H9 (cell line): ENCODE results near the gene TRIM37. TPM values are rescaled to one million over a fixed set of nuclear protein-coding genes. Genes with fewer than 3 reads are reported as not detected.

Experiments used
- DNase-seq: peaks from one replicate; pipeline ENCODE4 v3.0.0-alpha.2; 2017
- H2AFZ ChIP-seq: one replicate; pipeline ENCODE4 v1.6.1; 2013; ENCODE audit warnings: mild to moderate bottlenecking, low read length, control low read depth, moderate library complexity
- H2AK5ac ChIP-seq: 2 replicates; pipeline ENCODE4 v1.6.1; 2013; ENCODE audit warnings: low read length, control low read depth, mixed read lengths; ENCODE audit not compliant: insufficient read length
- H2BK120ac ChIP-seq: one replicate; pipeline ENCODE4 v1.6.1; 2013; ENCODE audit warnings: low read depth, mild to moderate bottlenecking, low read length, control low read depth, inconsistent platforms; ENCODE audit not compliant: poor library complexity, severe bottlenecking
- H2BK12ac ChIP-seq: 2 replicates; pipeline ENCODE4 v1.6.1; 2013; ENCODE audit warnings: low read length, control low read depth, mixed read lengths, low read depth; ENCODE audit not compliant: insufficient read length
- H2BK15ac ChIP-seq: 2 replicates; pipeline ENCODE4 v1.6.1; 2013; ENCODE audit warnings: low read depth, low read length, control low read depth
- H2BK20ac ChIP-seq: one replicate; pipeline ENCODE4 v1.6.1; 2013; ENCODE audit warnings: low read depth, mild to moderate bottlenecking, low read length, control low read depth, inconsistent platforms; ENCODE audit not compliant: poor library complexity, severe bottlenecking
- H2BK5ac ChIP-seq: 2 replicates; pipeline ENCODE4 v1.6.1; 2013; ENCODE audit warnings: low read length, control low read depth, mixed read lengths; ENCODE audit not compliant: insufficient read length
- H3K14ac ChIP-seq: 2 replicates; pipeline ENCODE4 v1.6.1; 2013; ENCODE audit warnings: low read length, control low read depth; ENCODE audit not compliant: insufficient read depth
- H3K18ac ChIP-seq: 2 replicates; pipeline ENCODE4 v1.6.1; 2013; ENCODE audit warnings: low read depth, mild to moderate bottlenecking, mixed read lengths, low read length, control low read depth; ENCODE audit not compliant: insufficient read length
- H3K23ac ChIP-seq: 2 replicates; pipeline ENCODE4 v1.6.1; 2013; ENCODE audit warnings: low read length, control low read depth, mixed read lengths, low read depth; ENCODE audit not compliant: insufficient read length
- H3K23me2 ChIP-seq: 2 replicates; pipeline ENCODE4 v1.6.1; 2013; ENCODE audit warnings: low read depth, mild to moderate bottlenecking, mixed read lengths, low read length, control low read depth; ENCODE audit not compliant: insufficient read length, poor library complexity, severe bottlenecking
- H3K27ac ChIP-seq: 2 replicates; pipeline ENCODE4 v1.5.1; 2013; ENCODE audit warnings: low read length, control low read depth, mixed read lengths, low read depth; ENCODE audit not compliant: insufficient read length
- H3K27me3 ChIP-seq: 2 replicates; pipeline ENCODE4 v1.6.1; 2013; ENCODE audit warnings: low read length, control low read depth, inconsistent platforms; ENCODE audit not compliant: insufficient read depth
- H3K4ac ChIP-seq: 2 replicates; pipeline ENCODE4 v1.6.1; 2013; ENCODE audit warnings: low read depth, mild to moderate bottlenecking, control low read depth, inconsistent platforms, low read length, moderate library complexity
- H3K4me1 ChIP-seq: 2 replicates; pipeline ENCODE4 v1.6.1; 2013; ENCODE audit warnings: low read length, control low read depth, inconsistent platforms; ENCODE audit not compliant: insufficient read depth
- H3K4me2 ChIP-seq: 2 replicates; pipeline ENCODE4 v1.6.1; 2013; ENCODE audit warnings: low read length, control low read depth, mixed read lengths; ENCODE audit not compliant: insufficient read length, insufficient read depth
- H3K56ac ChIP-seq: 2 replicates; pipeline ENCODE4 v1.6.1; 2013; ENCODE audit warnings: low read depth, mild to moderate bottlenecking, mixed read lengths, low read length, control low read depth; ENCODE audit not compliant: insufficient read length
- H3K79me1 ChIP-seq: 2 replicates; pipeline ENCODE4 v1.6.1; 2013; ENCODE audit warnings: low read depth, mild to moderate bottlenecking, moderate library complexity, low read length, control low read depth, inconsistent platforms; ENCODE audit not compliant: insufficient read depth, poor library complexity, severe bottlenecking
- H3K79me2 ChIP-seq: 2 replicates; pipeline ENCODE4 v1.6.1; 2013; ENCODE audit warnings: low read length, control low read depth, inconsistent platforms; ENCODE audit not compliant: insufficient read depth
- H3K9ac ChIP-seq: 2 replicates; pipeline ENCODE4 v1.6.1; 2013; ENCODE audit warnings: low read length, control low read depth, mixed read lengths; ENCODE audit not compliant: insufficient read length; ENCODE audit errors: extremely low read depth
- H3K9me3 ChIP-seq: one replicate; pipeline ENCODE4 v1.6.1; 2013; ENCODE audit warnings: low read depth, low read length, inconsistent platforms; ENCODE audit not compliant: control insufficient read depth
- H3T11ph ChIP-seq: one replicate; pipeline ENCODE4 v1.6.1; 2013; ENCODE audit warnings: mild to moderate bottlenecking, low read length, control low read depth, inconsistent platforms
- H4K20me1 ChIP-seq: one replicate; pipeline ENCODE4 v1.6.1; 2013; ENCODE audit not compliant: control insufficient read depth, insufficient read length, insufficient read depth
- H4K5ac ChIP-seq: 2 replicates; pipeline ENCODE4 v1.6.1; 2013; ENCODE audit warnings: low read depth, mild to moderate bottlenecking, mixed read lengths, low read length, control low read depth; ENCODE audit not compliant: insufficient read length
- H4K8ac ChIP-seq: replicated peaks from 2 replicates; pipeline ENCODE4 v1.6.1; 2013; ENCODE audit warnings: low read length, control low read depth, mixed read lengths, low read depth; ENCODE audit not compliant: insufficient read length
- H4K91ac ChIP-seq: 2 replicates; pipeline ENCODE4 v1.6.1; 2013; ENCODE audit warnings: low read depth, mild to moderate bottlenecking, moderate library complexity, mixed read lengths, low read length, control low read depth; ENCODE audit not compliant: insufficient read length
- H3K27ac Mint-ChIP-seq, 3 experiments: 2 replicates in 2 of 3; 3 replicates in 1 of 3; pipeline ENCODE4 v1.8.0; 2020 to 2021; ENCODE audit warnings: mixed read lengths in 3 of 3, mild to moderate bottlenecking in 1 of 3, moderate library complexity in 1 of 3
- H3K27me3 Mint-ChIP-seq: 2 replicates; pipeline ENCODE4 v1.8.0; 2021; ENCODE audit warnings: low read depth, mild to moderate bottlenecking, moderate library complexity, mixed read lengths
- H3K36me3 Mint-ChIP-seq, 3 experiments: 2 replicates in 2 of 3; 3 replicates in 1 of 3; pipeline ENCODE4 v1.8.0; 2020 to 2021; ENCODE audit warnings: low read depth in 3 of 3, mixed read lengths in 3 of 3; ENCODE audit not compliant: insufficient read depth in 1 of 3
- H3K4me1 Mint-ChIP-seq, 2 experiments: 2 replicates each; pipeline ENCODE4 v1.8.0; 2020; ENCODE audit warnings: mixed read lengths in 2 of 2
- H3K4me3 Mint-ChIP-seq, 2 experiments: 2 replicates in 1 of 2; 3 replicates in 1 of 2; pipeline ENCODE4 v1.8.0; 2020 to 2021; ENCODE audit warnings: mild to moderate bottlenecking in 2 of 2, mixed read lengths in 2 of 2, moderate library complexity in 1 of 2
- H3K9me3 Mint-ChIP-seq, 2 experiments: 2 replicates in 1 of 2; 3 replicates in 1 of 2; pipeline ENCODE4 v1.8.0; 2020; ENCODE audit warnings: mild to moderate bottlenecking in 2 of 2, mixed read lengths in 2 of 2, moderate library complexity in 1 of 2
- WGBS: extraction: QIAGEN DNeasy Blood & Tissue Kit; methylation state at CpG from one replicate; pipeline ENCODE4 v1.1.7; 2013; ENCODE audit warnings: missing lambda C conversion rate, low lambda C conversion rate, mixed read lengths; ENCODE audit not compliant: insufficient read length; ENCODE audit errors: extremely low coverage; 5-methylcytosine and 5-hydroxymethylcytosine counted together
- total RNA-seq: library from RNA; stranded (reverse); gene quantifications from 2 replicates; pipeline ENCODE4 v1.2.1, GENCODE V29; 2021
- TF ChIP-seq, protein P1 (sequence below): fragments of 200-600 bp; sonication (generic); conservative IDR thresholded peaks from 3 replicates; pipeline ENCODE4 v1.8.0; 2021; ENCODE audit warnings: antibody characterized with exemption, mild to moderate bottlenecking

Gene TRIM37
- total RNA-seq, 1 experiment from 2014 or later: 52.1 TPM

DNA sequence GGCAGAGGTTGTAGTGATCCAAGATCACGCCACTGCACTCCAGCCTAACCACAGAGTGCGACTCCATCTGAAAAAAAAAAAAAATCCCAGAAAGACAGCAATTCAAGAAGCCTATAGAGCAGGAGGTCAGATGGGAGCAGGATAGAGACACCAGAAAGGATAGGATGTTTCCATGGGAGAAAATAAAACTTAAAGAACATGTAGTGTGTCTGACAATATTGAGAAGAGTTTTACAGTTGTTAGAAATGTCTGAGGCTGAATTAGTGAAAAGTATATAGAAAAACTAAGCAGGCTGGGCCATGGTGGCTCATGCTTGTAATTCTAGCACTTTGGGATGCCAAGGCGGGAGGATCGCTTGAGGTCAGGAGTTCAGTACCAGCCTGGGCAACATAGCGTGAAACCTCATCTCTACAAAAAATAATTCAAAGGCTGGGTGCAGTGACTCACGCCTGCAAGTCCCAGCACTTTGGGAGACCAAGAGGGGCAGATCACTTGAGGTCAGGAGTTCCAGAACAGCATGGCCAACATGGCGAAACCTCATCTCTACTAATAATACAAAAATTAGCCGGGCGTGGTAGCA is 15.3 kb upstream of the TRIM37 start:
- H3K27ac Mint-ChIP-seq: peak overlapping the region in 1 of 3 experiments; percentile 12; a peak in 1 of 7 replicates
- no peak overlapping the region for H4K5ac ChIP-seq
- no peak overlapping the region for H3K4me3 Mint-ChIP-seq
- no peak overlapping the region for H3K9ac ChIP-seq
- no peaks in the 10 kb centered on the region for H3K23me2 ChIP-seq
- H3K4ac ChIP-seq: no peak overlapping the region
- H3K4me1 Mint-ChIP-seq: no peaks in the 10 kb centered on the region
- peaks cover 21 to 53% (median 46%) of the 10 kb centered on the region in 3 experiments; a peak in 6 of 7 replicates for H3K36me3 Mint-ChIP-seq
- no peak overlapping the region for H2AFZ ChIP-seq
- no peaks in the 10 kb centered on the region for H3K9me3 ChIP-seq
- H3K56ac ChIP-seq: no peak overlapping the region
- no peaks in the 10 kb centered on the region for H3K79me2 ChIP-seq
- H3K4me1 ChIP-seq: no peaks in the 10 kb centered on the region
- no peak overlapping the region for H2BK5ac ChIP-seq
- DNase-seq: no peak
- no peak overlapping the region for H2AK5ac ChIP-seq
- H3K9me3 Mint-ChIP-seq: no peaks in the 10 kb centered on the region
- no peak overlapping the region for H4K91ac ChIP-seq
- H3K23ac ChIP-seq: no peak overlapping the region
- H3K27me3 Mint-ChIP-seq: no peaks in the 10 kb centered on the region
- no peak overlapping the region for H4K8ac ChIP-seq
- H3K27ac ChIP-seq: no peak overlapping the region
- no peak overlapping the region for H3K14ac ChIP-seq
- peaks cover 6% of the 10 kb centered on the region for H3K79me1 ChIP-seq
- no peak overlapping the region for H3K4me2 ChIP-seq
- TF ChIP-seq, protein P1, sequence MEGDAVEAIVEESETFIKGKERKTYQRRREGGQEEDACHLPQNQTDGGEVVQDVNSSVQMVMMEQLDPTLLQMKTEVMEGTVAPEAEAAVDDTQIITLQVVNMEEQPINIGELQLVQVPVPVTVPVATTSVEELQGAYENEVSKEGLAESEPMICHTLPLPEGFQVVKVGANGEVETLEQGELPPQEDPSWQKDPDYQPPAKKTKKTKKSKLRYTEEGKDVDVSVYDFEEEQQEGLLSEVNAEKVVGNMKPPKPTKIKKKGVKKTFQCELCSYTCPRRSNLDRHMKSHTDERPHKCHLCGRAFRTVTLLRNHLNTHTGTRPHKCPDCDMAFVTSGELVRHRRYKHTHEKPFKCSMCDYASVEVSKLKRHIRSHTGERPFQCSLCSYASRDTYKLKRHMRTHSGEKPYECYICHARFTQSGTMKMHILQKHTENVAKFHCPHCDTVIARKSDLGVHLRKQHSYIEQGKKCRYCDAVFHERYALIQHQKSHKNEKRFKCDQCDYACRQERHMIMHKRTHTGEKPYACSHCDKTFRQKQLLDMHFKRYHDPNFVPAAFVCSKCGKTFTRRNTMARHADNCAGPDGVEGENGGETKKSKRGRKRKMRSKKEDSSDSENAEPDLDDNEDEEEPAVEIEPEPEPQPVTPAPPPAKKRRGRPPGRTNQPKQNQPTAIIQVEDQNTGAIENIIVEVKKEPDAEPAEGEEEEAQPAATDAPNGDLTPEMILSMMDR: no peak
- WGBS: no CpG with 5 or more reads among the region's 9 CpGs
- H3T11ph ChIP-seq: no peak overlapping the region
- no peak overlapping the region for H2BK20ac ChIP-seq
- no peaks in the 10 kb centered on the region for H3K27me3 ChIP-seq
- H4K20me1 ChIP-seq: no peaks in the 10 kb centered on the region
- H2BK12ac ChIP-seq: no peak overlapping the region
- no peak overlapping the region for H3K18ac ChIP-seq
- no peak overlapping the region for H2BK120ac ChIP-seq
- no peak overlapping the region for H2BK15ac ChIP-seq
